ENCODE results near the gene HOXD3.

HOXD3 gene

DNA sequence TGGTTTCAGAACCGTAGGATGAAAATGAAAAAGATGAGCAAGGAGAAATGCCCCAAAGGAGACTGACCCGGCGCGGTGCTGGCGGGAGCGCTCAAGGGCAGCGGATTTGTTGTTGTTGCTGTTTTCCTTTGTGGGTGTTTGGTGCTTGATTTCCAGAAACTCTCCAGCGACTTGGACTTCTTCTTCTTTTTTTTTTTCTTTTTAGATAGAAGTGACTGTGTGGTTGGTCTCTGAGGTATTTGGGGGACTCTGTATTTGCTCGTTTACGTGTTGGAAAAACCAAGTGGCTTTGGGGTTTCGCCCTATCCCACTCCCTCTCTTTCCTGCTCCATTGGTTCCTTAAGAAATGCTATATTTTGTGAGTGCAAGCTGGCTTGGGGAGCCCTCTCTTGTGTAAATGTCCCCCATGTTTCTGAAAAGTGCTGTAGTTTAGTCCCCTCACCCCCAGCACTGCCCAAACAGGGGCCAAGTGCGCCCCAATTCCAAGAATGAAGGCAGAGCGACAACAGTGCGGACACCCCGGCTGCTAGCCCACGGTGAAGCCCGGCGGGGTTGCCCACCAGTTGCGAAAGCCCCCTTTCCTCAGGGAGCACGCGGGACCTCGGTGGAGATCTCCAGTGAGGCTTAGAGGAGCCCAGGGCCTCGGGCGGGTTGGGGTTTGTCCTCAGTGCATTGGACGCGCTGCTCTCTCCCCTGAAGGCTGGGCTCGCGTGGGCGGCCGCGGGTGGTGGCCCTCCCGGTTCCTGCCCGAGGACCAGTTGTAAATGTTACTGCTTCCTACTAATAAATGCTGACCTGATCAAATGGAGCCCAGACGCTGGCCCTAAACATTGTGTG lies 32.8 kb upstream of the HOXD3 start:
- no peak for DNase-seq (ENCODE audit: low read depth)
- TF ChIP-seq, protein P1, sequence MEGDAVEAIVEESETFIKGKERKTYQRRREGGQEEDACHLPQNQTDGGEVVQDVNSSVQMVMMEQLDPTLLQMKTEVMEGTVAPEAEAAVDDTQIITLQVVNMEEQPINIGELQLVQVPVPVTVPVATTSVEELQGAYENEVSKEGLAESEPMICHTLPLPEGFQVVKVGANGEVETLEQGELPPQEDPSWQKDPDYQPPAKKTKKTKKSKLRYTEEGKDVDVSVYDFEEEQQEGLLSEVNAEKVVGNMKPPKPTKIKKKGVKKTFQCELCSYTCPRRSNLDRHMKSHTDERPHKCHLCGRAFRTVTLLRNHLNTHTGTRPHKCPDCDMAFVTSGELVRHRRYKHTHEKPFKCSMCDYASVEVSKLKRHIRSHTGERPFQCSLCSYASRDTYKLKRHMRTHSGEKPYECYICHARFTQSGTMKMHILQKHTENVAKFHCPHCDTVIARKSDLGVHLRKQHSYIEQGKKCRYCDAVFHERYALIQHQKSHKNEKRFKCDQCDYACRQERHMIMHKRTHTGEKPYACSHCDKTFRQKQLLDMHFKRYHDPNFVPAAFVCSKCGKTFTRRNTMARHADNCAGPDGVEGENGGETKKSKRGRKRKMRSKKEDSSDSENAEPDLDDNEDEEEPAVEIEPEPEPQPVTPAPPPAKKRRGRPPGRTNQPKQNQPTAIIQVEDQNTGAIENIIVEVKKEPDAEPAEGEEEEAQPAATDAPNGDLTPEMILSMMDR (IDR thresholded peaks at IDR 0.05; ENCODE audit: low read depth, low read length) = no peak
- no peak for TF ChIP-seq MYC (IDR thresholded peaks at IDR 0.05; ENCODE audit: low read depth, low read length)
- TF ChIP-seq, protein P2, sequence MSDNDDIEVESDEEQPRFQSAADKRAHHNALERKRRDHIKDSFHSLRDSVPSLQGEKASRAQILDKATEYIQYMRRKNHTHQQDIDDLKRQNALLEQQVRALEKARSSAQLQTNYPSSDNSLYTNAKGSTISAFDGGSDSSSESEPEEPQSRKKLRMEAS (IDR thresholded peaks at IDR 0.05; ENCODE audit: low read depth, low read length) = no peak
- no peak for TF ChIP-seq POLR2A (IDR thresholded peaks at IDR 0.05; ENCODE audit: extremely low read depth, insufficient read length)
- no peak overlapping the region for H3K4me3 ChIP-seq (ENCODE audit: low read depth, low read length)

DNA sequence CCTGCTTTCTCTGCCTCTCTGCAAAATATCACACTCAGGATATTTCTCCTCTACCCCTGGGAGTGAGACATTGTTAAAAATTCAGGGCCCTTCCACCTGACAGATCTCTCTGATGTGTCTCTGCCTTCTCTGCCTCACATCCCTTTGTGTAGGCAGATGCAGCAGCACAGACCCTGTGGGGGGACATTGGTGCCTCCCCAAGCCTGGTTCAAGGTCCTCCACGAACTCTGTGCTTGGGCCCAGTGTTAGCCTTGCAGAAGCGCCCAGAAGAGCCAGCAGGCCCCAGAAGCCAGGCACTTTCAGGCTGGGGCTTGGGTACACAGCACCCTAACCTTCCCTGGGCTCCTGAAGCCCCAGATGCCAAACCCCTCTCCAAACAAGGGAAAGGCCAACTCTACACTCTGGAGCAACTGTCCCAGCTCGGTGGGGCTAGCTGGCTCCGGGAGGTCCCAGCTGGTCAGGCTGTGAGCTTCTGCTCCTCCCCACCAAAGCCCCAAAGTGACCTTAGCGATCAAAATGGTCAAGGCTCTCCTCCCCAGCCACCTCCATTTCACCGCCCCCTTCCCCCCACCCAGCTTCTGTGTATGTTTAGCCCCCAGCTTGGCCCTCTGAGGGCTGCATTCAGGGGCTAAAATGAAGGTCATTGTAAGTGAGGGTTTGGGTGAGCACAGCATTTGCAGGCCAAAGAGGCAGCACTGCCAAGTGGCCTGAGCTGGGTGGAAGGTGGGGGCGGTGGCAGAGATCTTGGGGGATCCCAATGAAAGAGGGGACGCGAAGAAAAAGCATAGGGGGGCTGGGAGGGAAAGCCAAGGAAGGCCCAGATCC lies 31.9 kb upstream of the HOXD3 start:
- no peak overlapping the region for H3K4me3 ChIP-seq (ENCODE audit: low read depth, low read length)
- TF ChIP-seq, protein P2 (IDR thresholded peaks at IDR 0.05; ENCODE audit: low read depth, low read length) = no peak
- no peak for TF ChIP-seq POLR2A (IDR thresholded peaks at IDR 0.05; ENCODE audit: extremely low read depth, insufficient read length)
- TF ChIP-seq, protein P1 (IDR thresholded peaks at IDR 0.05; ENCODE audit: low read depth, low read length) = no peak
- TF ChIP-seq MYC (IDR thresholded peaks at IDR 0.05; ENCODE audit: low read depth, low read length) = no peak
- no peak for DNase-seq (ENCODE audit: low read depth)

DNA sequence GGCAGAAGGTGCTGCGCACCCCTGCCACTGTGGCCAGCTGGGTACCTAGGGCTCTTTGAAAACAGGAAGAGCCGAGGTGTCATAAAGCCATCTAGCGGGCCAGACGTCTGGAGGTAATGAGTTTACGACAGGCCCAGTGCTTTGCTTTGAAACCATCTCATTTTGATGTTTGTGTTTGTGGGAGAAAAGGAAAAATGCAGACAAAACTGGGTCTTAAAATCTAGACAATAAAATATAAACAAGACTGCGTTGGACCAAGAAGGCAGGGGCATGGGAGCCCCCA lies 31.4 kb upstream of the HOXD3 start:
- no peak overlapping the region for H3K4me3 ChIP-seq (ENCODE audit: low read depth, low read length)
- no peak for DNase-seq (ENCODE audit: low read depth)
- TF ChIP-seq POLR2A (IDR thresholded peaks at IDR 0.05; ENCODE audit: extremely low read depth, insufficient read length) (no peak), MYC (IDR thresholded peaks at IDR 0.05; ENCODE audit: low read depth, low read length) (no peak)
- TF ChIP-seq, protein P2 (IDR thresholded peaks at IDR 0.05; ENCODE audit: low read depth, low read length) = no peak
- TF ChIP-seq, protein P1 (IDR thresholded peaks at IDR 0.05; ENCODE audit: low read depth, low read length) = no peak

DNA sequence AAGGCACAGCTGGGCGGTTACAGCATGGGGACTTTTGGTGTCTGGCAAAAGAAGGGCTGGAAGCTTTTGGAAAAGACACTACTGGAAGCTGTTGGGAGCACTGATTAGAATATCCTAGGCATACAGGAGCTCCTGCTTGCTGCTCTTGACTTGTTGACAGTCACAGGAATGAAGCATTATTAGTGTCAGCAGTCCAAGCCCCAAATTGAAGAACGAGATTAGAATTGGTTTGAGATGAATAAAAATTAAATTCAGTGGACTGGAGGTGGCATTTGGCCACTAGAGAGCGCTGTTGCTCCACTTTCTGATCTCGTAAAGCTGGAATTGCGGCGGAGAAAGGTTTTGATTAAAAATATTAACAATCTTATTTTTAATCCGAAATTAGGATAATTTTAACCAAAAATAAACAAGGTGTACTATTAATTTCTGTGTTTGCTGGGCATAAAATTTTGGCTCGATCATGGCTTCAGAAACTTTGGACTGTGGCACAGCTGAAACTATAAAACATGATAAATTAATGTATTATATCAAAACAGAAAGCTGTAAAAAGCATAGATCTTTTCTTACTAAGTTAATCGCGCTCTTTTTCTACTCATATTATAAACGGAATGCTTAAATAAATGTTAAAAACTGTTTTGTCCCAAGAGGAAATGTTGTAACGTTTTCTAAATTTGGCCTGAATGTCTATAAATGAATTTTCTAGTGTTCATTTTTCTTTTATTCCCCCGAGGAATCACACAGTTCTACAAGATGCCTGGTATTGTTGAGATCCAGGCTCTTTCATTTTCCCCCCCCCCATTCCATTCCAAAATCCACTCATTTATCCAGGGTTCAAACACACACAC lies 30.0 kb upstream of the HOXD3 start:
- TF ChIP-seq MYC (IDR thresholded peaks at IDR 0.05; ENCODE audit: low read depth, low read length) = no peak
- TF ChIP-seq, protein P1 (IDR thresholded peaks at IDR 0.05; ENCODE audit: low read depth, low read length) = peak; percentile 74
- TF ChIP-seq, protein P2 (IDR thresholded peaks at IDR 0.05; ENCODE audit: low read depth, low read length) = no peak
- TF ChIP-seq POLR2A (IDR thresholded peaks at IDR 0.05; ENCODE audit: extremely low read depth, insufficient read length) = no peak
- no peak overlapping the region for H3K4me3 ChIP-seq (ENCODE audit: low read depth, low read length)
- DNase-seq (ENCODE audit: low read depth) = peak; percentile 69

DNA sequence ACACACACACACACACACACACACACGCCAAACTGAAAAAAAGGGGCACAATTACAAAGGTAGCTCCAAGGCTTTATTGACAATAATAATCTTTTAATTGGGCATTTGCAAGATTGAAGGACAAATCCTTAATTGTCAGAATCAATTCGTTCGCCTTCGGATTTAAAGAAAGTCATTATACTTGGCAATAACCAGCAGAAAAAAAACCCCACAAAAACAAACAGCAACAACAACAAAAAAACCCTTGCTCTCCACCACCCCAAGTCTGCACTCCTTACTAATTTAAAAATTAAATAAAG lies 29.4 kb upstream of the HOXD3 start:
- TF ChIP-seq POLR2A (IDR thresholded peaks at IDR 0.05; ENCODE audit: extremely low read depth, insufficient read length) = no peak
- TF ChIP-seq, protein P2 (IDR thresholded peaks at IDR 0.05; ENCODE audit: low read depth, low read length) = no peak
- TF ChIP-seq MYC (IDR thresholded peaks at IDR 0.05; ENCODE audit: low read depth, low read length) = no peak
- no peak for DNase-seq (ENCODE audit: low read depth)
- H3K4me3 ChIP-seq (ENCODE audit: low read depth, low read length) = no peak overlapping the region
